Measurements from ENCODE around the gene KAT6B. TPM values are rescaled to one million over a fixed set of nuclear protein-coding genes. Genes with fewer than 3 reads are reported as not detected.
A peak's percentile ranks its signal among the peaks of the same experiment; 100 is the strongest.

The KAT6B gene
- total RNA-seq, 1 donor from 2014 or later: 21.3 TPM

DNA sequence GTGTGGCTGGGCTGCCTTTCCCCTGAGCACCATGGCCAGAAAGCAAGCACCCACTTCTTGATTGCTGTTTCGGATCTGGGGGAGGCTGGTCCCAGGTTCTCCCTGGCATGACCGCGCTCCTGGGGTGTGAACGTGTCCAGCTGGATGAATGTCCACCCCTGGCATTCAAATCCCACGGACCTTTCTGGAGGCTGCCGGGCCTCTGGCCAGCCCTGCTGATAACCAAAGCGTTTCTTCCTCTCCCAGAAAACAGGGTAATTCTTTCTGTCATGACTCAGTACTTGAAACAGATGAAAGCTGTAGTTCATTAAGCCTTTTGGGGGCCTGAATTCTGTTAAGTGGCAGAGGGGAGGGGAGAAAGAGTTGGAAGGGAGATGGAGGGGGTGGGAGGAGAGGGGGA is 211.9 kb downstream of the KAT6B start:
- H3K36me3 Mint-ChIP-seq: no peaks in the 10 kb centered on the region
- H4K20me1 ChIP-seq (ENCODE audit: low read depth): no peaks in the 10 kb centered on the region
- H3K9me3 Mint-ChIP-seq: no peaks in the 10 kb centered on the region
- H3K27ac ChIP-seq: no peak overlapping the region
- no peaks in the 10 kb centered on the region for H3K27me3 ChIP-seq
- H3K4me1 Mint-ChIP-seq: peaks cover 7% of the 10 kb centered on the region
- H2AFZ ChIP-seq (replicated peaks): no peak overlapping the region
- H3K9ac ChIP-seq: no peak overlapping the region
- no peaks in the 10 kb centered on the region for H3K79me2 ChIP-seq (ENCODE audit: low read depth)
- no peak overlapping the region for H3K4me3 ChIP-seq
- H3K4me2 ChIP-seq: no peak overlapping the region
- H3K27me3 Mint-ChIP-seq (ENCODE audit: insufficient read depth, low read depth): peaks cover 2% of the 10 kb centered on the region
- no peaks in the 10 kb centered on the region for H3K36me3 ChIP-seq
- DNase-seq (ENCODE audit: low spot score): no peak
- H3K9me3 ChIP-seq (ENCODE audit: low read depth): no peaks in the 10 kb centered on the region
- no peak overlapping the region for H3K4me3 Mint-ChIP-seq
- TF ChIP-seq CTCF (IDR thresholded peaks at IDR 0.05): no peak
- no peak for TF ChIP-seq EZH2 (IDR thresholded peaks at IDR 0.05)
- no peak for TF ChIP-seq EZH2phosphoT487 (IDR thresholded peaks at IDR 0.05)
- no peaks in the 10 kb centered on the region for H3F3A ChIP-seq (ENCODE audit: low read depth)
- no peak overlapping the region for H3K27ac Mint-ChIP-seq
- no peaks in the 10 kb centered on the region for H3K4me1 ChIP-seq

DNA sequence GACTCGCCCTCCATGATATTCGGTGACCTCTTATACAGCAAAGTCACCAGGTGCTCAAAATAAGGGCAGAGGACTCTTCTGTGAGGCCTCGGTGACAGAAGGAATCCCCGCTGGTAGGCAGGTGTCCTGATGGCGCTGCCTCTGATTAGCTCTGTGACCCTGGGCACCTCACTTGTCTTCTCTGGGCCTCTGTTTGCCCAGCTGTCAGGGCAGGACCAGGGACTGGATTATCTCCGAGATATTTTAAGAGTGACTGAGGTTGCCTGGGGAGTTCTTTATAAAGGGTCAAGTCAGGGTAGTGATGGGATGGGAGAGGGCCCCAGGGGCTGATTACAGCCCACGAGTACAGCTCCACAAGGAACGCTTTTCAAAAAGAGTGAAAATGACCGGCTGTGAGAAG is 214.2 kb downstream of the KAT6B start:
- H3K36me3 Mint-ChIP-seq: no peaks in the 10 kb centered on the region
- Histone ChIP-seq H4K20me1 (ENCODE audit: low read depth) (no peaks in the 10 kb centered on the region), H3K4me3 (no peak overlapping the region), H3K4me1 (no peaks in the 10 kb centered on the region), H3K36me3 (no peaks in the 10 kb centered on the region), H3K79me2 (ENCODE audit: low read depth) (no peaks in the 10 kb centered on the region), H3K4me2 (peak overlapping the region; percentile 11), H3K9me3 (ENCODE audit: low read depth) (no peaks in the 10 kb centered on the region), H2AFZ (replicated peaks) (no peak overlapping the region), H3K27me3 (peaks cover 6% of the 10 kb centered on the region), H3F3A (ENCODE audit: low read depth) (no peaks in the 10 kb centered on the region), H3K27ac (no peak overlapping the region), H3K9ac (no peak overlapping the region)
- peaks cover 7% of the 10 kb centered on the region for H3K4me1 Mint-ChIP-seq
- H3K27me3 Mint-ChIP-seq (ENCODE audit: insufficient read depth, low read depth): peaks cover 2% of the 10 kb centered on the region
- no peaks in the 10 kb centered on the region for H3K9me3 Mint-ChIP-seq
- no peak overlapping the region for H3K27ac Mint-ChIP-seq
- H3K4me3 Mint-ChIP-seq: no peak overlapping the region
- DNase-seq (ENCODE audit: low spot score): no peak
- TF ChIP-seq CTCF (IDR thresholded peaks at IDR 0.05) (no peak), EZH2phosphoT487 (IDR thresholded peaks at IDR 0.05) (no peak), EZH2 (IDR thresholded peaks at IDR 0.05) (no peak)

- Histone ChIP-seq H4K20me1 (ENCODE audit: low read depth) (no peaks in the 10 kb centered on the region), H3K4me2 (no peak overlapping the region), H2AFZ (replicated peaks) (no peak overlapping the region), H3K27ac (no peak overlapping the region), H3K27me3 (peaks cover 6% of the 10 kb centered on the region), H3K79me2 (ENCODE audit: low read depth) (no peaks in the 10 kb centered on the region), H3K36me3 (no peaks in the 10 kb centered on the region), H3K4me3 (no peak overlapping the region), H3K9me3 (ENCODE audit: low read depth) (no peaks in the 10 kb centered on the region), H3K4me1 (no peaks in the 10 kb centered on the region), H3F3A (ENCODE audit: low read depth) (no peaks in the 10 kb centered on the region), H3K9ac (no peak overlapping the region)
- no peak overlapping the region for H3K27ac Mint-ChIP-seq
- H3K4me1 Mint-ChIP-seq: peaks cover 7% of the 10 kb centered on the region
- DNase-seq (ENCODE audit: low spot score): no peak
- TF ChIP-seq CTCF (IDR thresholded peaks at IDR 0.05) (no peak), EZH2 (IDR thresholded peaks at IDR 0.05) (no peak), EZH2phosphoT487 (IDR thresholded peaks at IDR 0.05) (no peak)
- no peaks in the 10 kb centered on the region for H3K9me3 Mint-ChIP-seq
- no peak overlapping the region for H3K4me3 Mint-ChIP-seq
- no peaks in the 10 kb centered on the region for H3K27me3 Mint-ChIP-seq (ENCODE audit: insufficient read depth, low read depth)
- no peaks in the 10 kb centered on the region for H3K36me3 Mint-ChIP-seq
These were observed 216.0 kb downstream of the KAT6B start for GRCh38 chr10:75042292-75042974.

Measured in neural progenitor cell (in vitro differentiated cells).